GM12873 (cell line): ENCODE results near the gene TMCO4.

Experiments used
- TF ChIP-seq, protein P1 (sequence below): IDR thresholded peaks from 2 replicates; pipeline ENCODE4 v1.5.1; 2012; ENCODE audit warnings: low read depth, mild to moderate bottlenecking, moderate library complexity, low read length, control low read depth; ENCODE audit not compliant: insufficient read depth; ENCODE audit errors: missing control alignments

Gene TMCO4

DNA sequence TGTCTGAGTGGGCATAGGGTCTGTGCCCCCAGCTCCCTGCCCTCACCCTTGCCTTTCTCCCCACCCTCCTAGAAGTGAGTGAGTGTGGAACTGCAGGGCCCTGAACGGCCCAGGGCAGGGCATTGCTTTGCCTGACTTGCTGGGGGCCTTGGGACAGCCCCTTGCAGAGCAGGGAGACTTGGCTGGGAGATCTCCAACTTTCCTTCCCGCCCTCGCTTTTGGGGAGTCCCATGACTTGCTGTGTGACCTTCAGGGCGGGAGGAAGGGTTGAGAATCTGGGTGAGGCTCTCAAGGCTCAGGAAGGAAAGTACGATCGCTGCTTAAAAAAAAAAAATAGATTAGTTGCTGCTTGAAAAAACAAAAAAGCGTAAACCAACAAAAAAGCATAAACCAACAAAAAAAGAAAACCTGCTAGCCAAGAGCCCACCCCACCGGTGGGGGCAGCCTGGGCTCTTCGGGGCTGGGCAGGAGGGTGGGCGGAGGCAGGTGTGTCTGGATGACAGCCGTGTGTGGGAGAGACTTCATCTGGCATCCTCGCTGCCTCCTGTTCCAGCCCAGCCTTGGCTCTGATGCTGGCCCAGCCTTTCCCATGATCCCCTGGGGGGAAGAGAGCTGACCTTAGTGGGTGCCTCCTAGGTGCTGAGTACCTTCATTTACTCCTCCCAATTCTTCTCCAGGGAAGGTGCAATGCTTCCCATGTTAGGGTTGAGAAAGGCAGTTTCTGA lies 149.1 kb downstream of the TMCO4 start:
- TF ChIP-seq, protein P1, sequence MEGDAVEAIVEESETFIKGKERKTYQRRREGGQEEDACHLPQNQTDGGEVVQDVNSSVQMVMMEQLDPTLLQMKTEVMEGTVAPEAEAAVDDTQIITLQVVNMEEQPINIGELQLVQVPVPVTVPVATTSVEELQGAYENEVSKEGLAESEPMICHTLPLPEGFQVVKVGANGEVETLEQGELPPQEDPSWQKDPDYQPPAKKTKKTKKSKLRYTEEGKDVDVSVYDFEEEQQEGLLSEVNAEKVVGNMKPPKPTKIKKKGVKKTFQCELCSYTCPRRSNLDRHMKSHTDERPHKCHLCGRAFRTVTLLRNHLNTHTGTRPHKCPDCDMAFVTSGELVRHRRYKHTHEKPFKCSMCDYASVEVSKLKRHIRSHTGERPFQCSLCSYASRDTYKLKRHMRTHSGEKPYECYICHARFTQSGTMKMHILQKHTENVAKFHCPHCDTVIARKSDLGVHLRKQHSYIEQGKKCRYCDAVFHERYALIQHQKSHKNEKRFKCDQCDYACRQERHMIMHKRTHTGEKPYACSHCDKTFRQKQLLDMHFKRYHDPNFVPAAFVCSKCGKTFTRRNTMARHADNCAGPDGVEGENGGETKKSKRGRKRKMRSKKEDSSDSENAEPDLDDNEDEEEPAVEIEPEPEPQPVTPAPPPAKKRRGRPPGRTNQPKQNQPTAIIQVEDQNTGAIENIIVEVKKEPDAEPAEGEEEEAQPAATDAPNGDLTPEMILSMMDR = no peak

DNA sequence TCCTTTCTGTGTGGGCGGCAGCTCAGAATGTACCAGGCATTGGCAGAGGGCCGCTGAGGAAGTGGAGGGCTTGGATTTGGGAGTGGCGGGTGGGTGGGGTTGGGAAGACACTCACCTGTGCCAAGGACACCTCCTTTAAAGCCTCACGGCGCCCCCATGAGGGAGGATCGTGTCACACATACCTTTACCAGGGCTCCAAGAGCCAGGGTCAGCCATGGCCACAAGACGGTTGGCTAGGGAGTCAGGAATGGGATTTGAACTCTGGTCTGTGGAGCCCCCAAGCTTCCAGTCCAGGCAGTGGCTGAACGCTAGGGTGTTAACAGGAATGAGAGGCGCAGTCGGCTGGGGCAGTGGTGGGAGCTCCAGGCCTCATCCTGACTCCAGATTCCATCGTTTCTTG lies 151.0 kb downstream of the TMCO4 start:
- TF ChIP-seq, protein P1 = peak; percentile 30

DNA sequence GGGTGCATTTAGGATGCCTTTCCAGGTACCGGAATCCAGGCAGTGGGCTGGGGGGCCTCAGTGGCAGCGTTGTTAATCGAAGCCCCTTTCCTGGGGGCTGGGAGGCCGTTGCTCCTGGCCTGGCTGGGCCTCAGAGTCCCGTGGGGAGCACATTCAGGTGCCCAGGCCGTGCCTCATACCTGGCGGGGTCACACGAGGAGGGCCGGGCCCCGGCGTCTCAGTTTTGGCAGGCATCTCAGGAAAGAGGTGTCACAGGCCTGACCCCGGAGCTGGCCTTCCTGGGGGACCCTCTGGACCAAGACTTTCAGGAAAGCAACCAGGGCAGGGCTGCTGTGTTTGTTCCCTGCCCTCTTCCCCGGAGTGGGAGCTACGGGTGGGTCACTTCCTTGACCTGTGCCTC lies 151.5 kb downstream of the TMCO4 start:
- TF ChIP-seq, protein P1 = no peak

DNA sequence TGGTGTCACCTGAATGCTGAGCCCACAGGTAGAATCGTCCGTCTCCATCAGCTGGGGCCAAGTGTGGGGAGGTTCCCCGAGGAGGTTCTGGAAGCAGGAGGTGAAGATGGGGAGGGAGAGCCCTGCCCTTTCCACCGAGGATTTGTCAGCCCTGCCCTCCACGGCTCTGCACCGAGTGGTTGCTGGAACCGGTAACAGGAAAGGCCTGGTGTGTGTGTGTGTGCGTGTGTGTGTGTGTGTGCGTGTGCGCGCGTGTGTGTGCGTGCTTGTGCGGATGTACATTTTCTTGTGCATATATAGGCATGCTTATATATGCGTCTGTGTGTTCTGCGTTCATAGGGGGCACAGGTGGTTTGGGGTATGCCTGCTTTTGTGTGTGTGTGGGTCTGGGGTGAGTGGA lies 152.1 kb downstream of the TMCO4 start:
- TF ChIP-seq, protein P1 = no peak

DNA sequence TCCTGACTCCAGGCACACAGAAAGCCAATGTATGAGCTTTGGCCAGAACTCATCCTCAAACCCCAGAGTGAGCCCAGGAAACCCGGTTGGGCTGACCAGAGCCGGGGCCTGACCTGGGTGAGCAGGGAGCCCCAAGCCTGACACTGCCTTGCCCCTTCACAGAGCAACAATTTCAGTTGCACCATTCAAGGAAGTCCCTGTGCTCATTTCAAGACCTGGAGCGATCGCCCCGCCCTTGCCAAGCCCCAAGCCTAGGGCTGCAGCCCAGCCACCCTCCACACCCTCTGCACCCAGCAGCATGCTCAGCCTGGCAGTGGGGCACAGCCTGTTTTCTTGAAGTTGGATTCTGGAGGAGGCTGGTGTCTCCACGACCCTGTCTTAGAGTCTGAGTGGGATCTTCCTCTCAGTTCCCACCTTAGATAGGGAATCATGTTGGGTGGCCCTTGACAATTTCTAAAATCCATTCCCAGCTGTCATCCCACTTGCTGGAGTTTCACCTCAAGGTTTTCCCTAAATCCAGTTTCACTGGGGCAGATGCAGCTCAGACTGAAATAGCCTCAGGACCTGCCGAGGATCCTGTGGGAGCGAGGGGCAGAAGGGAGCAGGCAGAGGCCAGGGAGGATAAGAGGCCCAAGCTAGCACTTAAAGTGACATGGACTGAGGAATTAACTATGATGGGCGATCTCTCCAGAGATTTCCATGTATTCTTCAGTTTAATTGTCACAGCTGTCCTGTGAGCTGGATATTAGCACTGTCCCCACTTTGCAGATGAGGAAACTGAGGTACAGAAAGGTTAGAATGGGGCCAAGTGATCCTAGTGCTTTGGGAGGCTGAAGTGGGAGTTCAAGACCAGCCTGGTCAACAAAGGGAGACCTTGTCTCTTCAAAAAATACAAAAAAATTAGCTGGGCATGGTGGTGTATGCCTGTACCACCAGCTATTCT lies 153.1 kb downstream of the TMCO4 start:
- TF ChIP-seq, protein P1 = no peak

DNA sequence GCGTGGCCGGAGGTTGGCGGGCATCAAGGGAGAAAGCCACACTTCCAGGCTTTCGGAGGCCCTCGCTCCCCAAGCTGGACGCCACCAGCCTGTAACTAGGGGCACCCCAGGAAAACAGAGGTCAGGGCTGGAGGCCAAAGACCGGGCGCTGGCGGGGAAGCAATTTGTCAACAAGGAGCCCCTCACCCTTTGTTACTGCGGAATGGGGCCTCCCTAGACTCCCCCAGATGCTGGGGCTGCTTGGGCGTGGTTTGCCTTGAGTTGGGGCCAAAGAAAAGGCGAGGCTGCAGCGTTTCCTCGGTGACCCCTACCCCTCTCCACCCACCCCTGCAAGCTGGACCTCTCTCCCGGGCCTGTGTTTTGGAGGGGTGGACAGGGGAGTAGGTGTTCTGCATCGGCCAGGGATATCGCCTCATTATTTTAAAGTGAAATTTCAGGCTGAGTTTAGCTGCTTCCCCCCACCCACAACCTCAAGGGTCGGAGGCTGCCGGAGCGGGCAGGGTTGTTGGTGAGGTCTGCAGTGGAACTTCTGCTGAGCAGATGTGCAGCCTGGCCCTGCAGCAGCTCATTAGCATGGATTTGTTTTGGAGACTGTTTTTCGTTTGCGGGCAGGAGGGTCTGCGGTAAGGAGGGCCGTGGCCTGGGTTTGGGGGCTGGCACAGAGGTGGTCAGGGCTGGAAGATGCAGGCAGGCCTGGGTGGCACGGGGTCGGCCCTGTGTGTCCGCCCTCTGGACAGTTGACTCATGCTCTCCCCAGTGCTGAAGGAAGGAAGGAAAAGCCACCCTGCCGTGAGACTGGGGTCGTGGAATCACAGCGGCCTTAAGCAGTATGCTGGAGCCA lies 154.1 kb downstream of the TMCO4 start:
- TF ChIP-seq, protein P1 = no peak
